ENCODE measurements around the gene SH3PXD2A. TPM values are rescaled to one million over a fixed set of nuclear protein-coding genes. Genes with fewer than 3 reads are reported as not detected.

SH3PXD2A gene
- total RNA-seq, 1 donor, result 58.3 TPM

- no peak for TF ChIP-seq CTCF (IDR thresholded peaks at IDR 0.05; ENCODE audit: insufficient read depth, low read depth, low read length)
- no peak for DNase-seq (ENCODE audit: low read depth)
- no peak overlapping the region for H3K4me3 ChIP-seq (ENCODE audit: low read depth, low read length)
These were observed 108.0 kb downstream of the SH3PXD2A start for GRCh38 chr10:103747193-103747865.

GRCh38 chr10:103746598-103746997 lies 108.8 kb downstream of the SH3PXD2A start:
- no peak for DNase-seq (ENCODE audit: low read depth)
- TF ChIP-seq CTCF (IDR thresholded peaks at IDR 0.05; ENCODE audit: insufficient read depth, low read depth, low read length), result no peak
- no peak overlapping the region for H3K4me3 ChIP-seq (ENCODE audit: low read depth, low read length)

- H3K4me3 ChIP-seq (ENCODE audit: low read depth, low read length), result no peak overlapping the region
- TF ChIP-seq CTCF (IDR thresholded peaks at IDR 0.05; ENCODE audit: insufficient read depth, low read depth, low read length), result no peak
- no peak for DNase-seq (ENCODE audit: low read depth)
These were observed 109.8 kb downstream of the SH3PXD2A start for GRCh38 chr10:103745341-103746247.

GRCh38 chr10:103742824-103743223 lies 112.6 kb downstream of the SH3PXD2A start:
- no peak for TF ChIP-seq CTCF (IDR thresholded peaks at IDR 0.05; ENCODE audit: insufficient read depth, low read depth, low read length)
- no peak for DNase-seq (ENCODE audit: low read depth)
- no peak overlapping the region for H3K4me3 ChIP-seq (ENCODE audit: low read depth, low read length)

GRCh38 chr10:103740611-103741010 lies 114.8 kb downstream of the SH3PXD2A start:
- TF ChIP-seq CTCF (IDR thresholded peaks at IDR 0.05; ENCODE audit: insufficient read depth, low read depth, low read length), result no peak
- H3K4me3 ChIP-seq (ENCODE audit: low read depth, low read length), result no peak overlapping the region
- no peak for DNase-seq (ENCODE audit: low read depth)

- no peak for TF ChIP-seq CTCF (IDR thresholded peaks at IDR 0.05; ENCODE audit: insufficient read depth, low read depth, low read length)
- peak; percentile 98 for DNase-seq (ENCODE audit: low read depth)
- H3K4me3 ChIP-seq (ENCODE audit: low read depth, low read length), result no peak overlapping the region
These were observed 116.2 kb downstream of the SH3PXD2A start for GRCh38 chr10:103739039-103739764.

All from fibroblast of villous mesenchyme (primary cell).